Calu3 (cell line): ENCODE results near the gene C6orf47. TPM values are rescaled to one million over a fixed set of nuclear protein-coding genes. Genes with fewer than 3 reads are reported as not detected.

Source experiments
- BruUV-seq: library from RNA; stranded (reverse); fragments of 400-500 nt; replicated peaks from 2 replicates; lab custom pipeline; 2021; lab: Mats Ljungman, UMichigan
- CTCF ChIA-PET: fragments of 300-600 bp; sonication (Branson Sonifier 250); formaldehyde crosslinking; loops from one replicate; lab custom pipeline; 2022; ENCODE audit warnings: antibody characterized with exemption; lab: Charles Lee
- DNase-seq: peaks from one replicate; pipeline ENCODE4 v3.0.0; 2022
- H3K27ac Mint-ChIP-seq: one replicate; pipeline ENCODE4 v1.8.0; 2022; ENCODE audit warnings: mixed read lengths; ENCODE audit not compliant: unreplicated experiment
- H3K27me3 Mint-ChIP-seq: one replicate; pipeline ENCODE4 v1.8.0; 2022; ENCODE audit warnings: mixed read lengths; ENCODE audit not compliant: unreplicated experiment
- H3K36me3 Mint-ChIP-seq: one replicate; pipeline ENCODE4 v1.8.0; 2022; ENCODE audit warnings: mild to moderate bottlenecking, moderate library complexity, mixed read lengths; ENCODE audit not compliant: insufficient read depth, unreplicated experiment
- H3K4me1 Mint-ChIP-seq: one replicate; pipeline ENCODE4 v1.8.0; 2022; ENCODE audit warnings: mild to moderate bottlenecking, low read depth, mixed read lengths; ENCODE audit not compliant: unreplicated experiment
- H3K4me3 Mint-ChIP-seq: one replicate; pipeline ENCODE4 v1.8.0; 2022; ENCODE audit warnings: mild to moderate bottlenecking, low read depth, moderate library complexity, mixed read lengths; ENCODE audit not compliant: unreplicated experiment
- H3K9me3 Mint-ChIP-seq: one replicate; pipeline ENCODE4 v1.8.0; 2022; ENCODE audit warnings: low read depth, mixed read lengths; ENCODE audit not compliant: unreplicated experiment
- intact Hi-C: fragments of 100-400 bp; cut with micrococcal nuclease; formaldehyde crosslinking; loops from one replicate; pipeline ENCODE4 v1.10.0; 2022; ENCODE audit not compliant: unreplicated experiment
- total RNA-seq: library from RNA; stranded (reverse); gene quantifications from 2 replicates; pipeline ENCODE4 v1.2.3, GENCODE V29; 2022
- TF ChIP-seq, protein P1 (sequence below): fragments of 200-600 bp; IDR thresholded peaks from one replicate; pipeline ENCODE4 v1.8.0; 2022; ENCODE audit warnings: antibody characterized with exemption; ENCODE audit not compliant: unreplicated experiment

Gene C6orf47
- total RNA-seq, 1 experiment from 2014 or later, result 40.3 TPM

DNA sequence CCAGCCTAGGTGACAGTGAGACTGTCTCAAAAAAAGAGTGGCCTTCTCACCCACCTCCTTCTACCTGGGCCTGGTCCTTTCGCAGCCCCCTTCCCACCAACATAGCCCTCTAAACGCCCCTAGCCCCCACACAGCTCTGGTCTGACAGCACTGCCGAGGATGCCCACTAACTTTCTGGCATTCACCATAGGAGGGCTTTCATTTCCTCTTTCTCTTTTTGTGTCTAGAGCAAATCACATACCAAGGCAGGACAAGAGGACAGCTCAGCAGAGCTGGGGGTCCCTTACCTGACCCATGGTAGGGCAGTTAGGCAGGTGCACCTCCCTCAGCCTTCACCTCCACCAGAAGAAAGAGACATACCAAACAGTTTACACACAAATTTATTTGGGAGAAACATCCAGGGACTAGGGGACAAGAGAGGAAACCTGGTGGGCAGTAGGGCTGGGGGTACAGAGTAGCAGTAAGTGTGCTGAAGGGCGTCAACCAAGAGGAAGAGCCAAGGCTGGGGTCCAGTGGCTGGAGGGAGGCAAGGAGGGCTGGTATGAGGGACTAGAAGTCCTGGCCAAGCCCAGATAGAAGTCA lies 15.8 kb upstream of the C6orf47 start:
- Mint-ChIP-seq H3K27ac (no peak overlapping the region), H3K4me1 (peaks cover 16% of the 10 kb centered on the region), H3K27me3 (no peaks in the 10 kb centered on the region), H3K36me3 (peaks cover 61% of the 10 kb centered on the region), H3K9me3 (no peaks in the 10 kb centered on the region), H3K4me3 (no peak overlapping the region)
- intact Hi-C loops, result no loop called here
- TF ChIP-seq, protein P1, sequence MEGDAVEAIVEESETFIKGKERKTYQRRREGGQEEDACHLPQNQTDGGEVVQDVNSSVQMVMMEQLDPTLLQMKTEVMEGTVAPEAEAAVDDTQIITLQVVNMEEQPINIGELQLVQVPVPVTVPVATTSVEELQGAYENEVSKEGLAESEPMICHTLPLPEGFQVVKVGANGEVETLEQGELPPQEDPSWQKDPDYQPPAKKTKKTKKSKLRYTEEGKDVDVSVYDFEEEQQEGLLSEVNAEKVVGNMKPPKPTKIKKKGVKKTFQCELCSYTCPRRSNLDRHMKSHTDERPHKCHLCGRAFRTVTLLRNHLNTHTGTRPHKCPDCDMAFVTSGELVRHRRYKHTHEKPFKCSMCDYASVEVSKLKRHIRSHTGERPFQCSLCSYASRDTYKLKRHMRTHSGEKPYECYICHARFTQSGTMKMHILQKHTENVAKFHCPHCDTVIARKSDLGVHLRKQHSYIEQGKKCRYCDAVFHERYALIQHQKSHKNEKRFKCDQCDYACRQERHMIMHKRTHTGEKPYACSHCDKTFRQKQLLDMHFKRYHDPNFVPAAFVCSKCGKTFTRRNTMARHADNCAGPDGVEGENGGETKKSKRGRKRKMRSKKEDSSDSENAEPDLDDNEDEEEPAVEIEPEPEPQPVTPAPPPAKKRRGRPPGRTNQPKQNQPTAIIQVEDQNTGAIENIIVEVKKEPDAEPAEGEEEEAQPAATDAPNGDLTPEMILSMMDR, result no peak
- CTCF ChIA-PET, result interaction anchor here (0.6 kb wide), 1 partner anchor 222 kb away, joined by 3 read pairs; no protein-coding TSS in a partner anchor
- DNase-seq, result no peak
- no TSS peak for BruUV-seq

DNA sequence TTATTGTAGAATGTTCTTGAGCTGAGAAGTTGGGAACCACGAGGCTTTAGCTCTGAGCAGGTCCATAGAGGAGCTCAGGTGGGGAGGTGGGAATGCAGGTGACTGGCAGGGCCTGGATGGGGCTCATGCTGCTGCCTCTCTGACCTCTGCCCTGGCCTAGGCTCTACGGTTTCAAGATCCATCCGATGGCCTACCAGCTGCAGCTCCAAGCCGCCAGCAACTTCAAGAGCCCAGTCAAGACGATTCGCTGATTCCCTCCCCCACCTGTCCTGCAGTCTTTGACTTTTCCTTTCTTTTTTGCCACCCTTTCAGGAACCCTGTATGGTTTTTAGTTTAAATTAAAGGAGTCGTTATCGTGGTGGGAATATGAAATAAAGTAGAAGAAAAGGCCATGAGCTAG lies 9.1 kb upstream of the C6orf47 start, which contains the start of gene LY6G5B:
Gene LY6G5B (plus strand): TSS at position 301 of the 400 bp plus-strand sequence. CDS start 975 bp downstream, outside the sequence.
- H3K9me3 Mint-ChIP-seq, result no peaks in the 10 kb centered on the region
- H3K4me1 Mint-ChIP-seq, result peaks cover 22% of the 10 kb centered on the region
- H3K27ac Mint-ChIP-seq, result no peak within 1 kb of the TSS
- no TSS peak for BruUV-seq
- intact Hi-C loops, result no loop called here
- no peak within 1 kb of the TSS for H3K4me3 Mint-ChIP-seq
- CTCF ChIA-PET, result interaction anchor here (0.5 to 0.7 kb wide), 3 partner anchors 153 to 198 kb away, joined by 4 to 5 read pairs (median 4); no protein-coding TSS in a partner anchor
- H3K27me3 Mint-ChIP-seq, result no peaks in the 10 kb centered on the region
- DNase-seq, result no peak
- peaks cover 92% of the 10 kb centered on the region for H3K36me3 Mint-ChIP-seq
- TF ChIP-seq, protein P1, result no peak

DNA sequence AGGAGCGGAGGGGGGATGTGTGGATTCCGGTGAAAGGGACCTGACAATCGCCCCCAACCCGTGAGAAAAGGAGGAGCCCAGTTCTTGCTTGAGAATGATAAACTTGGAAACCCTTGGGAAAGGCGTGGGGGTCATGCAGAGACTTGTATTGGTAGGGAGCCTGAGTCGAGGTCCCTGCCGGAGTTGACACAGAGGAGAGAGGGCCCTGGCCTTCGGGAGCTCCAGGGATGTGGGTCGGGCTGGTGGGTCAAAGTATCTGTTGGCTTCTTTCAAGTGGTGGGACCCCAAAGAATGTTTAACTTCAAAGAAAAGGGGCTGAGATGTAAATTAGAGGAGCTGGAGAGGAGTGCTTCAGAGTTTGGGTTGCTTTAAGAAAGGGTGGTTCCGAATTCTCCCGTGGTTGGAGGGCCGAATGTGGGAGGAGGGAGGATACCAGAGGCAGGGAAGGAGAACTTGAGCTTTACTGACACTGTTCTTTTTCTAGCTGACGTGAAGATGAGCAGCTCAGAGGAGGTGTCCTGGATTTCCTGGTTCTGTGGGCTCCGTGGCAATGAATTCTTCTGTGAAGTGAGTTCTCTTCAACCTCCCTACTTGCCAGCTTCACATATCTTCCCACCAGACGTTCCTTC lies 5.9 kb upstream of the C6orf47 start:
- Mint-ChIP-seq H3K36me3 (peaks cover 94% of the 10 kb centered on the region), H3K4me3 (peak overlapping the region; percentile 92), H3K4me1 (peaks cover 49% of the 10 kb centered on the region), H3K9me3 (no peaks in the 10 kb centered on the region), H3K27ac (peak overlapping the region; percentile 91), H3K27me3 (no peaks in the 10 kb centered on the region)
- TF ChIP-seq, protein P1, result no peak
- CTCF ChIA-PET, result interaction anchor here (0.6 to 2.5 kb wide), 2 partner anchors 14 to 1786 kb away, joined by 4 to 23 read pairs; partner anchors contain the start of gene BAG6
- intact Hi-C loops, result no loop called here
- no peak for DNase-seq
- BruUV-seq, result no TSS peak

DNA sequence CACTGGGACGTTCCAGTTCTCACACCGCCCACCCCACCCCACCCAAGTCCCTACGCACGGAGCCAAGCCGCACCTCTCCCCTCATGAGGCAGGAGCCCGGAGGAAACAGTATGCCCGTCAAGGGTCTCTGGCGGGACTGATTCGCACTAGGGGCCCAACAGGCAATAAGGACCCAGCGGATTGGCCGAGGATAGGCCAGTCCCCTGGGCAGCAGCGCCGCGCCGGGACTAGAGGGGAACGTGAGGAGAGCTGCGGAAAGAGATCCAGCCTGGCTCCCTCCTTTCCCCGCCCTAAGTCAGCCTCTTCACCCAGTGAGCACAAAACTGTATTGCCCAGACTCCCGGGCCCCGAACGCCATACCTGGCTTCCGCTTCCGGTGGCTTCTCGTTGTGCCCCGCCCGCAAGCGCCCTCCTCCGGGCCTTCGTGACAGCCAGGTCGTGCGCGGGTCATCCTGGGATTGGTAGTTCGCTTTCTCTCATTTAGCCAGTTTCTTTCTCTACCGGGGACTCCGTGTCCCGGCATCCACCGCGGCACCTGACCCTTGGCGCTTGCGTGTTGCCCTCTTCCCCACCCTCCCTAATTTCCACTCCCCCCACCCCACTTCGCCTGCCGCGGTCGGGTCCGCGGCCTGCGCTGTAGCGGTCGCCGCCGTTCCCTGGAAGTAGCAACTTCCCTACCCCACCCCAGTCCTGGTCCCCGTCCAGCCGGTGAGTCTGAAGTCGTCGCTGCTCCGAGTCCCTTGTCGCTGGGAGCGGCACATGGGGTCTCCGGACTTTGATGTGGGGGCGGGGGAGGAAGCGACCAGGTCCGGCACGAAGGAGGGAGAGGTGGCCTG lies 5.1 kb upstream of the C6orf47 start, which contains the start of gene CSNK2B:
Gene CSNK2B (plus strand): TSS at position 580 of the 836 bp plus-strand sequence. CDS start 752 bp downstream, outside the sequence.
- Mint-ChIP-seq H3K27ac (peak within 1 kb of the TSS; percentile 91), H3K27me3 (no peaks in the 10 kb centered on the region), H3K36me3 (peaks cover 94% of the 10 kb centered on the region), H3K4me1 (peaks cover 49% of the 10 kb centered on the region), H3K9me3 (no peaks in the 10 kb centered on the region), H3K4me3 (peak within 1 kb of the TSS; percentile 92)
- DNase-seq, result peak; percentile 100
- TF ChIP-seq, protein P1, result no peak
- intact Hi-C loops, result loop anchor here (1.0 kb wide), 1 partner anchor 280 kb away; no protein-coding TSS in a partner anchor
- CTCF ChIA-PET, result interaction anchor here (0.6 to 2.5 kb wide), 6 partner anchors 13 to 702 kb away, joined by 3 to 23 read pairs (median 5); partner anchors contain the start of genes BAG6 and MSH5
- no TSS peak for BruUV-seq
